Body of pancreas (tissue), 4 donors: ENCODE data around the gene FBP2. TPM values are rescaled to one million over a fixed set of nuclear protein-coding genes. Genes with fewer than 3 reads are reported as not detected.
A peak's percentile ranks its signal among the peaks of the same experiment; 100 is the strongest.

Source experiments
- ATAC-seq: fragments of 150-250 bp; one replicate; pipeline ENCODE4 v1.9.1; 2016
- DNase-seq, 4 donors: peaks; one replicate each; pipeline ENCODE4 v3.0.0-alpha.2; 2019
- H3K27ac ChIP-seq, 4 donors: fragments of 200-600 bp; sonication (generic); 1 replicate in 3 of 4; 2 replicates in 1 of 4; pipeline versions ENCODE4 v1.5.1 to v1.6.1; 2016 to 2019; ENCODE audit warnings: mild to moderate bottlenecking in 1 of 4, mixed read lengths in 1 of 4, moderate library complexity in 1 of 4
- H3K27me3 ChIP-seq, 2 donors: fragments of 200-600 bp; sonication (generic); one replicate each; pipeline ENCODE4 v1.6.0; 2016; ENCODE audit warnings: mild to moderate bottlenecking in 1 of 2
- H3K36me3 ChIP-seq, 2 donors: fragments of 200-600 bp; sonication (generic); replicated peaks in 1 of 2; 2 replicates each; pipeline ENCODE4 v1.5.1; 2016; ENCODE audit warnings: low read depth in 2 of 2; ENCODE audit not compliant: insufficient read depth in 1 of 2
- H3K4me1 ChIP-seq: fragments of 200-600 bp; sonication (generic); one replicate; pipeline ENCODE4 v1.6.0; 2016
- H3K4me3 ChIP-seq, 2 donors: fragments of 200-600 bp; sonication (generic); 1 replicate in 1 of 2; 2 replicates in 1 of 2; pipeline ENCODE4 v1.5.1; 2016 to 2019
- H3K9me3 ChIP-seq, 3 donors: fragments of 200-600 bp; sonication (generic); 1 replicate in 2 of 3; 2 replicates in 1 of 3; pipeline ENCODE4 v1.5.1; 2016
- CTCF ChIP-seq, 7 experiments: fragments of 450-650 bp in 4 of 7; fragments of 200-600 bp in 3 of 7; sonication (generic) in 3 of 7; IDR thresholded peaks; one replicate each; pipeline ENCODE4 v1.5.1; 2016 to 2019; ENCODE audit warnings: antibody characterized with exemption in 7 of 7
- POLR2A ChIP-seq, 3 donors: fragments of 450-650 bp; IDR thresholded peaks; one replicate each; pipeline ENCODE4 v1.6.1; 2016; ENCODE audit warnings: antibody characterized with exemption in 3 of 3, mild to moderate bottlenecking in 2 of 3
- WGBS, 2 donors: methylation state at CpG; one replicate each; pipeline ENCODE4 v1.1.5; 2017; 5-methylcytosine and 5-hydroxymethylcytosine counted together
- intact Hi-C: fragments of 100-400 bp; cut with DNase I; formaldehyde crosslinking; loops from one replicate; pipeline ENCODE4 v1.15.1; 2023
- total RNA-seq, 2 donors: library from RNA; depleted of rRNA; stranded (reverse); fragments of >200 nt; gene quantifications; one replicate each; pipeline ENCODE4 v1.1.0, GENCODE V29; 2016

The FBP2 gene
- total RNA-seq, 2 donors from 2014 or later: 0.66 to 3.1 TPM

- DNase-seq (no peak), ATAC-seq (no peak)
- no peaks in the 10 kb centered on the region for H3K27me3 ChIP-seq
- H3K36me3 ChIP-seq: no peaks in the 10 kb centered on the region
- no peak for TF ChIP-seq CTCF (IDR thresholded peaks at IDR 0.05)
- TF ChIP-seq POLR2A (IDR thresholded peaks at IDR 0.05): no peak
- H3K4me1 ChIP-seq: no peaks in the 10 kb centered on the region
- WGBS, 2 donors: 75 to 87% methylated on average over 2 of the region's 2 CpGs
- H3K4me3 ChIP-seq: no peak overlapping the region
- intact Hi-C loops: no loop called here
- no peak overlapping the region for H3K27ac ChIP-seq
- H3K9me3 ChIP-seq: no peaks in the 10 kb centered on the region
Observed at GRCh38 chr9:94563548-94563947, 30.1 kb downstream of the FBP2 start.

GRCh38 chr9:94560237-94560636, 33.4 kb downstream of the FBP2 start:
- no peaks in the 10 kb centered on the region for H3K36me3 ChIP-seq
- TF ChIP-seq CTCF (IDR thresholded peaks at IDR 0.05) (no peak), POLR2A (IDR thresholded peaks at IDR 0.05) (no peak)
- H3K9me3 ChIP-seq: no peaks in the 10 kb centered on the region
- H3K27me3 ChIP-seq: no peaks in the 10 kb centered on the region
- DNase-seq (no peak), ATAC-seq (no peak)
- no peak overlapping the region for H3K27ac ChIP-seq
- peaks cover under 1% of the 10 kb centered on the region for H3K4me1 ChIP-seq
- H3K4me3 ChIP-seq: no peak overlapping the region
- WGBS, 2 donors: 79 to 94% methylated on average over 6 of the region's 6 CpGs
- intact Hi-C loops: no loop called here

- WGBS, 2 donors: 76 to 85% methylated on average over 4 of the region's 4 CpGs
- TF ChIP-seq POLR2A (IDR thresholded peaks at IDR 0.05) (no peak), CTCF (IDR thresholded peaks at IDR 0.05) (no peak)
- intact Hi-C loops: loop anchor here (10.0 kb wide), 1 partner anchor 47 kb away; no protein-coding TSS in a partner anchor
- ATAC-seq (no peak), DNase-seq (no peak)
- H3K4me3 ChIP-seq: no peak overlapping the region
- no peak overlapping the region for H3K27ac ChIP-seq
- no peaks in the 10 kb centered on the region for H3K27me3 ChIP-seq
- H3K36me3 ChIP-seq: no peaks in the 10 kb centered on the region
- no peaks in the 10 kb centered on the region for H3K9me3 ChIP-seq
- H3K4me1 ChIP-seq: peaks cover 12% of the 10 kb centered on the region
Observed at GRCh38 chr9:94557376-94557775, 36.2 kb downstream of the FBP2 start.

DNA sequence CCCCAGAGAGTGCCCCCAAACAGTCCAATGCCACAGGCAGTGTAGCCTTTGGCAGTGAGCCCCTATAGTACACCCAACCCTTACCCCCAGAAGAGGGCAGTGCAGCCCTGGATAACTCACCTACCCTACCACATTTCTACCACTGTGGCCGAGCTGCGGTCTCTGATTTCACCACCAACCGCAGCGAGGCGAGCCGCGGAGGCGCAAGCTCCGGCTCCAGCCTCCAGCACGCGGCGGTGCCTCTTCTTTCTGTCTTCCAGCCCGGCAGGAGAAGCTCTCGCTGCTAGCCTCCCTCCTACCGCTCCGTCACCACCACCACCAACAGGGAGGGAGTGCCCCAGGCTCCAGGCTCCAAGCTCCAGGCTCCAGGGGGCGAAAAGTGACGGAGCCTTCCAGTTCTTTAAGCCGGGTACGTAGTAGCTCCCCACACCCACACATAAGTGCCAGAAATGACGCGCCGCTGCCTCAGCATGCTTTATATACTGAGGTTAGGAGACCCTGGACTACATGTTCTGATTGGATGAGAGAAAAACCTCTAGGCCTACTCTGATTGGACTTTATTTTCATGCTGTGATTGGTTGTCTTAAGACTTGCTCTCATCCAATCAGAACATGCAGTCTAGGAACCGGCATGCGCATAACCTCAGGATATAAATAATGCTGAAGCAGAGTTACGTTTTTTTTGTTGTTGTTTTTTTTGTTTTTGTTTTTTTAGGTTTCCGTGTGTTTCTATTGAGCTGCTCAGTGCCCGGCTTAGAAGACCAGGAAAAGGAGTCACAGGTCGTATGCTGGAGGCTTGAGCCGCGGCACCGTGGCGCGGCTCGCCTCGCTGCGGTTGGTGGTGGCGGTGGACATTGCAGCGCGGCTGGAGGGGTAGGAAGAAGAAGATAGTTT, 38.9 kb downstream of the FBP2 start, which contains the start of gene PCAT7:
TSS of gene PCAT7 (plus strand) at position 645 of the 893 bp plus-strand sequence.
- Histone ChIP-seq H3K27me3 (no peaks in the 10 kb centered on the region), H3K4me1 (peaks cover 12% of the 10 kb centered on the region), H3K36me3 (no peaks in the 10 kb centered on the region), H3K27ac (peak within 1 kb of the TSS; percentile 52 to 86 (median 82)), H3K9me3 (no peaks in the 10 kb centered on the region), H3K4me3 (peak within 1 kb of the TSS in 1 of 2 donors; percentile 25)
- TF ChIP-seq POLR2A (IDR thresholded peaks at IDR 0.05): peak in 2 of 3 donors; percentile 63 to 75
- TF ChIP-seq CTCF (IDR thresholded peaks at IDR 0.05): peak; percentile 58 to 98 (median 95)
- WGBS, 2 donors: 55 to 58% methylated on average over 38 to 40 of the region's 40 CpGs
- intact Hi-C loops: loop anchor here (10.0 kb wide), 1 partner anchor 50 kb away; no protein-coding TSS in a partner anchor
- DNase-seq (peak; percentile 87 to 90 (median 89)), ATAC-seq (peak; percentile 100)
